22Rv1 (cell line): ENCODE results near the gene RHOB.

ENCODE experiments used
- ZFX ChIP-seq: fragments of 450-650 bp; IDR thresholded peaks from 2 replicates; pipeline ENCODE4 v1.6.1; 2017; ENCODE audit warnings: antibody characterized with exemption, borderline replicate concordance
- TF ChIP-seq, protein P1 (sequence below): fragments of 450-650 bp; IDR thresholded peaks from 2 replicates; pipeline ENCODE4 v1.5.1; 2017; ENCODE audit warnings: mild to moderate bottlenecking

DNA sequence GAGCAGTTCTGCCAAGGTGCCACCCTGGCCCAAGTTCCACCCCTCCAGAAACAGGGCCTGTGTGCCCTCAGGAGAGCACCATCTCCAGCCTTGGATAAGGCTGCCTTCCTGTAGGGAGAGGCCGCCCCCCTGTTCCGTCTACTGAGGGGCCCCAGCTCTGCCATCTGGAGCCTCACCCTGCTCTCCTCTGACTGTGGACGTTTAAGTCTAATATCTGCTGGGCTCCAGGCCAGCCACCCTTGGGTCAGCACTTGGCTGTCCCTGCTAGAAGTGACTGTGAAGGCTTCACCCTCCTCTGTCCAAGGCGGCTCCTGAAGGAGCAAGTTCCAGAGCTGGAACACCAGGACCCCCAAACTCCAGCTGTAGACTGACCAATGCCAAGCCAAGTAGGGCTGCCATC is 26.3 kb downstream of the RHOB start:
- TF ChIP-seq, protein P1, sequence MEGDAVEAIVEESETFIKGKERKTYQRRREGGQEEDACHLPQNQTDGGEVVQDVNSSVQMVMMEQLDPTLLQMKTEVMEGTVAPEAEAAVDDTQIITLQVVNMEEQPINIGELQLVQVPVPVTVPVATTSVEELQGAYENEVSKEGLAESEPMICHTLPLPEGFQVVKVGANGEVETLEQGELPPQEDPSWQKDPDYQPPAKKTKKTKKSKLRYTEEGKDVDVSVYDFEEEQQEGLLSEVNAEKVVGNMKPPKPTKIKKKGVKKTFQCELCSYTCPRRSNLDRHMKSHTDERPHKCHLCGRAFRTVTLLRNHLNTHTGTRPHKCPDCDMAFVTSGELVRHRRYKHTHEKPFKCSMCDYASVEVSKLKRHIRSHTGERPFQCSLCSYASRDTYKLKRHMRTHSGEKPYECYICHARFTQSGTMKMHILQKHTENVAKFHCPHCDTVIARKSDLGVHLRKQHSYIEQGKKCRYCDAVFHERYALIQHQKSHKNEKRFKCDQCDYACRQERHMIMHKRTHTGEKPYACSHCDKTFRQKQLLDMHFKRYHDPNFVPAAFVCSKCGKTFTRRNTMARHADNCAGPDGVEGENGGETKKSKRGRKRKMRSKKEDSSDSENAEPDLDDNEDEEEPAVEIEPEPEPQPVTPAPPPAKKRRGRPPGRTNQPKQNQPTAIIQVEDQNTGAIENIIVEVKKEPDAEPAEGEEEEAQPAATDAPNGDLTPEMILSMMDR: no peak
- TF ChIP-seq ZFX: no peak
